GOT3 (cell line): Measurements from ENCODE around the gene KRT72.

ENCODE experiments used
- DNase-seq: peaks from one replicate; lab custom pipeline; 2025; ENCODE audit warnings: mixed read lengths; lab: John Stamatoyannopoulos, UW

Gene KRT72

DNA sequence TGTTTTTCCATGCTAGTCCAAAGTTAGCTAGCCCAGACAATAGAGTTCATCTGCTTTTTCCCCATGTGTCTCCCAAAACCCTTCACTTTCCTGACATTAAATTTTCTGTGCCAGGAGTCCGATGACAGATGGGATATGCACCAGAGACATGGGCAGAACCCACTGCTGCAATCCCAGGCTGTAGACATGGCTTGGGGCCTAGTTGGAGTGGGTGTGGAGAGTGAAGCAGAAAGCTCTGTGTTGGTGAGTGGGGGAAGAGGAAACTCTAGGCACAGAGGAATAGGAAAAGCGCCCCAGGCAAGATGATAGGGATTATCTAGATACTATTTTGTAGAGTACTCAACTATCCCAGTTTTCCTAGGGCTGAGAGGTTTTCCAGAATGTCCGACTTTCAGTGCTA lies 22.8 kb downstream of the KRT72 start:
- DNase-seq = no peak

DNA sequence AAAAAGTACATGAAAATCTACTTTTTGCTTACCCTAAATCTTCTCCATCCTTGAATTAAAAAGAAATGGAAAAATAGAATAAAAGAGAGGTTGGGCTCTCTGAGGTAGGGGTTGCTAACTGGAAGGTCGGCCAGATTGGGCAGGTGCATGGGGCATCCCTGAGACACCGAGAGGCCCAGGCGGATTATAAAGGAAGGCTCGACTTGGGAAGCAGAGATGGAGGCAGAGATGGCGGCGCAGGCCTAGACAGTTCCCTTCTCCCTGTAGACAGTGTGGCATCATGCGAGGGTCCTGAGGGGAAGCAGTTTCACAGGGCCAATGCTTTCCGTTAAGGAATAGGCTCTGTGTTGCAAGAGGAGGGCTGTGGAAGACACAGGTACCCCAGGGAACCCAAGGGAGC lies 23.9 kb downstream of the KRT72 start:
- no peak for DNase-seq

DNA sequence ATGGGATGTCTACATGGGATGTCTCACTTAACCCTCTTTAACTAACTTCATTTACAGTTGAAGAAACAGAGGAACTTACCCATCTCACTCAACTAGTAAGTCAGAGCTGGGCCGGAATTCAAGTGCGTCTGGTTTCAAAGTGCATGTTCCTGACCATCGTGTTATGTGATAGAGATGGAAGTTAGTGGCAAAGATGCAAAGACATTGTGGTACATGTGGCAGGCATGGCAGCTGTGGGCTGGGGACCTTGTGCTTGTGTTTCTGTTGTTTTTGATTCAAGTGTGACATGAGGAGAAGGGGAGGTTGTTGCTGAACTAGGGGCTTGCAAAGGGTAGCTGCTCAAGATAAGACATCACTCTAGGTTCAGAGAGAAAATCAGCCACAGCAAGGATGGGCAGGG lies 25.3 kb downstream of the KRT72 start:
- no peak for DNase-seq

GRCh38 chr12:52575256-52575655 lies 26.0 kb downstream of the KRT72 start:
- DNase-seq = no peak

GRCh38 chr12:52573743-52574142 lies 27.5 kb downstream of the KRT72 start, which contains the start of gene KRT74:
TSS of gene KRT74 (minus strand) at chr12:52573843. CDS start at chr12:52573777, 66 bp downstream.
- DNase-seq = no peak

- DNase-seq = no peak
Observed at GRCh38 chr12:52573306-52573705, 28.0 kb downstream of the KRT72 start.

DNA sequence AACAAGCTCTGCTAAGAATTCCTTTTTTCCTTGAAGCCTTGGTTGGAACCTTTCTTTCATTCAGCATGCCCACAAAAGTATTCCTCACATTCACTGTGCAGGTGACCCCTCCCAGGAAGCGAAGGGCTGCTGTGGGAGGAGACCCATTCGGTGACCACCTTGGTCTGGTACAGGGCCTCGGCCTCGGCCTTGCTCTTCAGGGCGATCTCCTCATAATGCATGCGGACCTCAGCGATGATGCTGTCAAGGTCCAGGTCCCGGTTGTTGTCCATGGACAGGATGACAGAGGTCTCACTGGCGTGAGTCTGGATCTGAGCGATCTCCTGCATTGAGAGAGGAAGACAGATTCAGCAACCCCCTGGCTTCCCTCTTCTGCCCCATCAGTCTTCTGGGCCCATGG lies 30.8 kb downstream of the KRT72 start:
- no peak for DNase-seq

GRCh38 chr12:52568111-52568510 lies 33.2 kb downstream of the KRT72 start:
- DNase-seq = no peak

GRCh38 chr12:52566847-52567291 lies 34.4 kb downstream of the KRT72 start:
- no peak for DNase-seq

GRCh38 chr12:52564582-52564981 lies 36.7 kb downstream of the KRT72 start:
- no peak for DNase-seq

DNA sequence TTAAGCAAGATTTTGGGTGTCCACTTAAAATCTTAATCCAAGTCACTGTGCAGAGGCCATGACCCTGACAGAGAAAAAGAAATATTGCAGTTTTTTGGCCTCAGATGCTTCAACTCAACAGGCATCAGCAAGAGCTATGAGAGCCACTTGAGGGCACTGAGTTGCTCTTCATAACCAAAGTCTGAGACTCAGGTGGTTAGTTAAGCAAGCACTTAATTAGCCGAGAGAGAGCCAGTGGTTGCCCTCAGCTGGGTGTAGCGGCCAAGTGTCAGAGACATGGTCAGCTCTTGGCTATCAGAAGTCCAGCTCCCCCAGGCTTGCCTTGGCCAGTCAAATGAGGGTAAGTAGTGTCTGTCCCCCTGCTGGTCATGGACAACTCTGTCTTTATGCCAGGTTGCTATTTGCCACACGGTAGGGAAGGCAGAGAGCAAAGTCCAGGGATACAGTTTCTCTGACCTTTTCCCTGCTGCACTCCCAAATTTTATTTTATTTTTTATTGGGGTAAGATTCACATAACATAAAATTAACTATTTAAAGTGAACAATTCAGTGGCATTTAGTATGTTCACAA lies 39.3 kb downstream of the KRT72 start:
- no peak for DNase-seq

DNA sequence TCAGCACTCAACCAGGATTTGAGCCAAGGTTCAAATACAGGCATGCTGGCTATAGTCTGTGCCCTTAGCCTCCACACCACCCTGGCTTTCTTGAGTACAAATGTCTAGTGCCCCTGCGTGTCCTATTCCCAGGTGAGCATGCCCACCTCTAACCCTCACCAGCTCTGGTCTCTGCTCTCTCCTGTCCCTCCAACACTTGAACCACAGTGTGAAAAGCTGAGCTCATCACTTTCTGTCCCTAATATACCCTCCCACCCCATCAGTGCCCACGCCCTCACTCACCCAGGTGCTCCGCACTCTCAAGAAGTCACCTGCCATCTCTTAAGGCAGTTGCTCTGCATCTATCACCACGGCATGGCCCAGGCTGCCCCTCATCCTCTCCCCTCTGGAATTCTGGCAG lies 41.3 kb downstream of the KRT72 start:
- no peak for DNase-seq

DNA sequence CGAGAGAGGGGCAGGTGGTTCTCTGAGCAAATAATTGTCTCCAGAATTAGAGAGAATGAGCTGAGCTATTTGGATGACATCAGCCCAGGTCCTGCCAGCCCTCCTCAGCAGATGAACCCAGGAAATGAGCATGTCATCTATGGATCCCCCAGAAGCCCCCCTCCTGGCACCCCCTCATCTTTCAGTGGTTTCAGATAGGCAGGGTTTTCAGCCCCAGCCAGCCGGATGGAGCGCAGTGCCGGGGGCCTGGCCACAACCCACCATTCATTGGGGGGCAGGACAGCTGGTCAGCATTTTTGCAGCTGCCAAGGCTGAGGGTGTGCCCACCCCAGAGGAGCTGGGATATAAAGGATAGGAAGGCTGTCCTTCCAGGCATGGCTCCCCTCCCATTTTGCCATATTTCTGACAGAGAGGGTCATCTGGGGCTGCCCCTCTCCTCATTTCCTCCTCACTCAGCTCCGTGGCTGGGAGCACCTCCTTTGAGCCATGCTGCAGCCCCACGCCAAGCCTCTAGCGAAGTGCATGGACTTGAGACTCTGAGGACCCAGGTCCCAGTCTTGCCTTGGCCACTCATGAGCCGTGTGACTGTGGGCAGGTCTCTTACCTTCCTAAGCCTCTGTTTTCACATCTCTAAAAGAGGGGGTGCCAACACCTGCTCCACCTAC lies 42.4 kb downstream of the KRT72 start:
- no peak for DNase-seq

- DNase-seq = no peak
Observed at GRCh38 chr12:52557476-52557875, 43.8 kb downstream of the KRT72 start.

DNA sequence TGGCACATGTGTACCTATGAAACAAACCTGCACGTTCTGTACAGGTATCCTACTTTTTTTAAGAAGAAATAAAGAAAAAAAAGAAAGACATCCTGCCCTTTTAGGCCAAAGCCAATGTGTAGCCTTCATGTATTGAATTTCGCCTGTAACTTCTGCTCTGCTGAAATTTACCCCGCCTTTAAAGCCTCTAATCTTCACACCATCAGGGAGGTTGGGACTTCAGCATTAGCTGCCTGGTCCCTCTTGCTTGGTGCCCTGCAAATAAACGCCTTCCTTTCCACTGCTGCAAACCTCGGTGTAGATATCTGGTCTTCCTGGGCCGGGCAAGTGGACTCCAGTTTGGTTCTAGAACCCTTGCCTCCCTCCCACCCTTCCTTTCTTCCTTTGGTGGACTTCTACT lies 45.7 kb downstream of the KRT72 start:
- no peak for DNase-seq

- DNase-seq = no peak
Observed at GRCh38 chr12:52552681-52553195, 48.5 kb downstream of the KRT72 start, which contains the start of gene KRT71. TSS of gene KRT71 (minus strand) at chr12:52553145. CDS start at chr12:52553077, 68 bp downstream.

- DNase-seq = no peak
Observed at GRCh38 chr12:52552055-52552454, 49.2 kb downstream of the KRT72 start.

GRCh38 chr12:52551216-52551865 lies 49.9 kb downstream of the KRT72 start:
- no peak for DNase-seq

DNA sequence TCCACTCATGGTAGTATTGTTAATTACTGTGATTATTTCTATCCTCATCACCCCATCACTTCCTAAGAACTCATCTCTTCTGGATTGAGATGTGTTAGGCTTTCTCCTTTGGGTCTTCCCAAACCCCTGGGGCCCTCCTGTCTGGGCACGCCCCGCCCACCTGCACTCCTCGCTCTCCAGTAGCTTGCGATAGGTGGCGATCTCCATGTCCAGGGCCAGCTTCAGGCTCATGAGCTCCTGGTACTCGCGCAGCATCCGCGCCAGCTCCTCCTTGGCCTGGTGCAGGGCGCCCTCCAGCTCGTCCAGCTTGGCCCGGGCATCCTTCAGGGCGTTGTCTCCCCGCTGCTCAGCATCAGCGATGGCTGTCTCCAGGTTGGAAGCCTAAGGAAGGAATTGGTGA lies 55.1 kb downstream of the KRT72 start:
- DNase-seq = no peak

DNA sequence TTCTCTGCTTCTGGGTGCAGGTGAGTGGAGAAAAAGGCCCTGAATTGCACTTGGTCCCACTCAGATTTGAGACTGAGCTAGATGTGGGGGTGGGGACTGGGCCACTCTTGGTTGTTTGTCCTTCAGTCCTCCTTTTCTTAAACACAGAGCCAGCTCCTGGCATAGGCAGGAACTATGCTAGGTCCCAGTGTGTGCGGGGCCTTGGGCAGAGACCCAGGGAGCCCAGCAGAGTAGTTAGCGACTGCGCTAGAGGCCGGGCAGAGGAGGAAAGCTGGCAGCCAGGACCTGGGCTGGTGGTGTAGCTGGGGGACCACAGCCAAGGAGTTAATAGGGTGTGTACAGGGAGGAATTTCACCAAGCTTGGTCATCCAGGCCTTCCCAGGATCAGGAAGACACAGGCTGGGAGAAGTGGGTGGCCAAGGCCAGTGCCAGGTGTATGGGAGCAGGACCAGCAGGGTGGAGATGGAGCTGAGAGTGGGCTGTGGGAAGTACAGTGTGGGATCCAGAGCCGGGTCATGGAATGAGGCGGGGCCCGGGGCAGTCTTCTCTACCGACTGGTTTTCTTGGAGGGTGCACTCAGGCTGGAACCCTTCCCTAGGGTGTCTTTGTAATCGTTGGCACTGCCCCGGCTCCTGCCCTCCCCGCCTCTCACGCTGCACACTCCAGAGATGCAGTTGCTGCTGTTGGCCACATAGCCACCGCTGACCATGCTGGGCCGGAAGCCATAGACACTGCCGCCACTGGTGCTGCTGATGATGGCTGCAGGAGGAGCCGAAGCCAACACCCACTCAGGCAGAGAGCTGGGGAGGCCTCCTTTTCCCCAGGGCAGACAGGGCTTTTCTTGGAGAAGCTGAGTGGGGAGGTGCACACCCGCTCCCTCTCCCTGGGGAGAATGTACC lies 57.0 kb downstream of the KRT72 start:
- no peak for DNase-seq

DNA sequence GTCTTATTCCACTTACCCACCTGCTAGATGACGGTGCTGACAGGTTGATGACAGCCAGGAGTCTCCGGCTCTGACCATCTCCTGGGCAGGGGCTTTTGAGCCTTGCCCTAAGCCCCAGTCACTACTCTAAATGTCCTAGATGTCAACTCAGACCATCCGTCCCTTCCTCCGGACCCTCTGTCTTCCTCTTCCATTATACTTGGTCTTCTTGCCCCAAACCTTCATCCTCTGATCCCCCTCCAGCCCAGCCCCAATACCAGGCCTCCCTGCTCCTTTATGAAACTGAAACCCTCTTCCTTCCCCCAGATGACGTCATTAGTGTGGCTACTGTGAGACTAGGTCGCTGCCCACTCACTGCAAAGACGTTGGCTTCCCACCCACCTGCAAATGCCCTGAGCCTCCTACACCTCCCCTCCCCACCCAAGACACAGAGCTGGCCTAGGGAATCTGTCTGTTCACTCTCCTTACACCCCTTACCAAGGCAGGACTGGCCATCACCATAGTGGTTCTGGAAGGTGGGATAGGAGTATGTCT lies 58.4 kb downstream of the KRT72 start:
- no peak for DNase-seq

- DNase-seq = no peak
Observed at GRCh38 chr12:52542157-52542556, 59.1 kb downstream of the KRT72 start.
